Activated T-cell treated with anti-CD3 and anti-CD28 coated beads, Interleukin-2, amount 50 U/mL, for 24 hours (primary cell): ENCODE measurements around the gene TTR.

Experiments used
- DNase-seq: peaks from one replicate; pipeline ENCODE4 v3.0.0-alpha.2; 2020
- H3K27ac Mint-ChIP-seq: 2 replicates; pipeline ENCODE4 v1.8.0; 2020; ENCODE audit warnings: mild to moderate bottlenecking, mixed read lengths
- H3K27me3 Mint-ChIP-seq: 2 replicates; pipeline ENCODE4 v1.8.0; 2020; ENCODE audit warnings: mixed read lengths
- H3K36me3 Mint-ChIP-seq: 2 replicates; pipeline ENCODE4 v1.8.0; 2020; ENCODE audit warnings: low read depth, mixed read lengths
- H3K4me1 Mint-ChIP-seq: 2 replicates; pipeline ENCODE4 v1.8.0; 2020; ENCODE audit warnings: low read depth, mixed read lengths
- H3K4me3 Mint-ChIP-seq: 2 replicates; pipeline ENCODE4 v1.8.0; 2020; ENCODE audit warnings: mild to moderate bottlenecking, moderate library complexity, mixed read lengths
- H3K9me3 Mint-ChIP-seq: 2 replicates; pipeline ENCODE4 v1.8.0; 2020; ENCODE audit warnings: mixed read lengths

The TTR gene

GRCh38 chr18:31646332-31647126, 54.9 kb downstream of the TTR start:
- H3K27ac Mint-ChIP-seq, result no peak overlapping the region

GRCh38 chr18:31647127-31647753, 55.6 kb downstream of the TTR start:
- no peaks in the 10 kb centered on the region for H3K36me3 Mint-ChIP-seq
- DNase-seq, result no peak
- H3K4me3 Mint-ChIP-seq, result no peak overlapping the region
- peaks cover 56% of the 10 kb centered on the region for H3K27me3 Mint-ChIP-seq
- H3K9me3 Mint-ChIP-seq, result no peaks in the 10 kb centered on the region
- H3K27ac Mint-ChIP-seq, result no peak overlapping the region
- H3K4me1 Mint-ChIP-seq, result peaks cover 12% of the 10 kb centered on the region

More at GRCh38 chr18:31646332-31647126, 54.9 kb downstream of the TTR start:
- H3K36me3 Mint-ChIP-seq, result no peaks in the 10 kb centered on the region
- H3K4me1 Mint-ChIP-seq, result peaks cover 12% of the 10 kb centered on the region
- no peaks in the 10 kb centered on the region for H3K9me3 Mint-ChIP-seq
- H3K4me3 Mint-ChIP-seq, result no peak overlapping the region
- H3K27me3 Mint-ChIP-seq, result peaks cover 50% of the 10 kb centered on the region
- no peak for DNase-seq
